HepG2 (cell line): ENCODE results near the gene PJA2. TPM values are rescaled to one million over a fixed set of nuclear protein-coding genes. Genes with fewer than 3 reads are reported as not detected.

Experiments
- BCL3 ChIP-seq: sonication (generic); formaldehyde crosslinking; IDR thresholded peaks from 2 replicates; pipeline ENCODE4 v1.5.1; 2020; ENCODE audit warnings: mild to moderate bottlenecking, missing genetic modification reagents, moderate library complexity
- FIP1L1 ChIP-seq: fragments of 200-400 bp; formaldehyde crosslinking; IDR thresholded peaks from 2 replicates; pipeline ENCODE4 v1.6.1; 2018; ENCODE audit warnings: low read depth, mild to moderate bottlenecking, low read length, moderate library complexity, borderline replicate concordance; ENCODE audit not compliant: insufficient read depth
- KDM3A ChIP-seq: IDR thresholded peaks from 2 replicates; pipeline ENCODE4 v1.6.1; 2018; ENCODE audit warnings: low read depth, missing compliant biosample characterization
- KLF13 ChIP-seq: sonication (generic); formaldehyde crosslinking; IDR thresholded peaks from 2 replicates; pipeline ENCODE4 v1.4.0; 2020; ENCODE audit warnings: mild to moderate bottlenecking, missing genetic modification reagents
- MAFK ChIP-seq, 2 experiments: IDR thresholded peaks in 1 of 2; conservative IDR thresholded peaks in 1 of 2; 2 replicates each; pipeline ENCODE4 v1.6.1; 2011; ENCODE audit warnings: improper control_type of control experiment in 2 of 2, low read length in 2 of 2
- NFRKB ChIP-seq: fragments of 450-650 bp; IDR thresholded peaks from 2 replicates; pipeline ENCODE4 v1.6.1; 2017
- NONO ChIP-seq, 2 experiments: fragments of 450-650 bp in 1 of 2; sonication (generic) in 1 of 2; formaldehyde crosslinking in 1 of 2; IDR thresholded peaks in 1 of 2; conservative IDR thresholded peaks in 1 of 2; 2 replicates each; pipeline versions ENCODE4 v1.6.1 to v1.8.0; 2017 to 2022; ENCODE audit warnings: mild to moderate bottlenecking in 1 of 2, missing genetic modification reagents in 1 of 2, moderate library complexity in 1 of 2
- NRL ChIP-seq: sonication (generic); formaldehyde crosslinking; IDR thresholded peaks from 2 replicates; pipeline ENCODE4 v1.5.0; 2020; ENCODE audit warnings: missing genetic modification reagents, mild to moderate bottlenecking, moderate library complexity, borderline replicate concordance
- PCBP1 ChIP-seq: fragments of 200-400 bp; formaldehyde crosslinking; IDR thresholded peaks from 2 replicates; pipeline ENCODE4 v1.6.1; 2017; ENCODE audit warnings: mild to moderate bottlenecking, low read depth, low read length, borderline replicate concordance
- PCBP2 ChIP-seq: fragments of 200-400 bp; formaldehyde crosslinking; optimal IDR thresholded peaks from 2 replicates; pipeline ENCODE3; 2018; ENCODE audit warnings: low read length, low read depth; ENCODE audit not compliant: poor library complexity, severe bottlenecking
- PRDM10 ChIP-seq: sonication (generic); formaldehyde crosslinking; IDR thresholded peaks from 2 replicates; pipeline ENCODE4 v1.4.0; 2020; ENCODE audit warnings: low read depth, missing genetic modification reagents
- RFX1 ChIP-seq: fragments of 450-650 bp; IDR thresholded peaks from 2 replicates; pipeline ENCODE4 v1.6.1; 2017
- TEAD3 ChIP-seq: optimal IDR thresholded peaks from 2 replicates; pipeline ENCODE3; 2016; ENCODE audit warnings: borderline replicate concordance
- TERF1 ChIP-seq: sonication (generic); formaldehyde crosslinking; IDR thresholded peaks from 2 replicates; pipeline ENCODE4 v1.8.0; 2022; ENCODE audit warnings: mild to moderate bottlenecking, missing genetic modification reagents, moderate library complexity
- TIGD3 ChIP-seq: sonication (generic); formaldehyde crosslinking; IDR thresholded peaks from 2 replicates; pipeline ENCODE4 v1.5.1; 2020; ENCODE audit warnings: mild to moderate bottlenecking, missing genetic modification reagents, borderline replicate concordance
- TP53 ChIP-seq: sonication (generic); formaldehyde crosslinking; conservative IDR thresholded peaks from 2 replicates; pipeline ENCODE4 v1.4.0; 2020; ENCODE audit warnings: missing genetic modification reagents
- WIZ ChIP-seq: sonication (generic); formaldehyde crosslinking; IDR thresholded peaks from 2 replicates; pipeline ENCODE4 v1.5.1; 2020; ENCODE audit warnings: mild to moderate bottlenecking, missing genetic modification reagents
- ZEB1 ChIP-seq: IDR thresholded peaks from 2 replicates; pipeline ENCODE4 v1.6.1; 2012; ENCODE audit warnings: mild to moderate bottlenecking, low read depth, inconsistent platforms; ENCODE audit not compliant: insufficient replicate concordance
- ZFX ChIP-seq: sonication (generic); formaldehyde crosslinking; IDR thresholded peaks from 2 replicates; pipeline ENCODE4 v1.4.0; 2020; ENCODE audit warnings: mild to moderate bottlenecking, low read depth, missing genetic modification reagents, moderate library complexity
- ZIK1 ChIP-seq: sonication (generic); formaldehyde crosslinking; IDR thresholded peaks from 2 replicates; pipeline ENCODE4 v1.5.0; 2020; ENCODE audit warnings: mild to moderate bottlenecking, low read depth, missing genetic modification reagents, borderline replicate concordance
- ZNF350 ChIP-seq: sonication (generic); formaldehyde crosslinking; IDR thresholded peaks from 2 replicates; pipeline ENCODE4 v1.4.0; 2020; ENCODE audit warnings: mild to moderate bottlenecking, low read depth, missing genetic modification reagents, borderline replicate concordance
- ZNF605 ChIP-seq: sonication (generic); formaldehyde crosslinking; IDR thresholded peaks from 2 replicates; pipeline ENCODE4 v1.8.0; 2022; ENCODE audit warnings: mild to moderate bottlenecking, missing genetic modification reagents
- ZNF660 ChIP-seq: sonication (generic); formaldehyde crosslinking; IDR thresholded peaks from 2 replicates; pipeline ENCODE4 v1.5.1; 2020; ENCODE audit warnings: mild to moderate bottlenecking, low read depth, missing genetic modification reagents, borderline replicate concordance
- polyA plus RNA-seq, 8 experiments: library from polyadenylated mRNA; depleted of rRNA in 3 of 8; stranded (reverse) in 7 of 8; unstranded in 1 of 8; fragments of >200 nt; fragmentation: Illumina TruSeq in 4 of 8; extraction: Trizol in 4 of 8; gene quantifications; 2 replicates each; pipeline versions ENCODE4 v1.2.1 to v1.2.3, GENCODE V29; 2011 to 2016; ENCODE audit warnings: low read depth in 4 of 8, missing spikeins in 1 of 8, mixed read lengths in 1 of 8; ENCODE audit not compliant: insufficient read depth in 1 of 8
- total RNA-seq, 5 experiments: library from RNA; depleted of rRNA; stranded (reverse); fragments of >200 nt; fragmentation: Illumina TruSeq; extraction: Trizol; gene quantifications; 2 replicates each; pipeline ENCODE4 v1.2.3, GENCODE V29; 2016; ENCODE audit warnings: low read depth in 1 of 5

PJA2 gene
- total and polyA plus RNA-seq, 2 of the 13 experiments (the other 11 are each of a cell fraction or from before 2014, with no cell fraction given): 39.4 to 41.4 TPM

GRCh38 chr5:109409844-109410388 is at the start of gene PJA2 (continued):
- TF ChIP-seq RFX1 (no peak), TEAD3 (CRISPR knock-in tag) (no peak), KLF13 (CRISPR knock-in tag) (no peak), ZIK1 (CRISPR knock-in tag) (no peak), ZNF350 (CRISPR knock-in tag) (no peak), NRL (CRISPR knock-in tag) (no peak), BCL3 (CRISPR knock-in tag) (no peak), PCBP1 (no peak), ZFX (CRISPR knock-in tag) (peak; percentile 39; the same call in 1 of the 2 replicates), ZNF660 (CRISPR knock-in tag) (no peak), WIZ (CRISPR knock-in tag) (no peak), ZEB1 (no peak), NONO (IDR thresholded peaks at IDR 0.05) (no peak), NONO (CRISPR knock-in tag; conservative IDR thresholded peaks at IDR 0.05) (no peak; the same call in 1 of the 2 replicates), TERF1 (CRISPR knock-in tag) (no peak), TP53 (no peak), TIGD3 (CRISPR knock-in tag) (no peak), PRDM10 (CRISPR knock-in tag) (no peak), PCBP2 (no peak), NFRKB (no peak), ZNF605 (peak; percentile 43; the same call in 1 of the 2 replicates), FIP1L1 (no peak), KDM3A (CRISPR knock-in tag) (no peak), MAFK (conservative IDR thresholded peaks at IDR 0.05 in 1 of 2, IDR thresholded peaks at IDR 0.05 in 1 of 2; ENCODE audit: low read length in 2 of 2) (no peak)
